HG03558 (cell line): Measurements from ENCODE around the gene ADGRD2.

Experiments used
- ATAC-seq: cut with Tn5 transposase; IDR thresholded peaks from one replicate; pipeline ENCODE4 v1.9.1; 2021; ENCODE audit warnings: moderate number of reproducible peaks; ENCODE audit not compliant: unreplicated experiment; ENCODE audit errors: extremely low read depth

ADGRD2 gene

GRCh38 chr9:124437086-124437485 lies 13.2 kb upstream of the ADGRD2 start:
- ATAC-seq = no peak

GRCh38 chr9:124438091-124438490 lies 12.2 kb upstream of the ADGRD2 start:
- ATAC-seq = no peak

GRCh38 chr9:124439086-124439485 lies 11.2 kb upstream of the ADGRD2 start:
- no peak for ATAC-seq

- no peak for ATAC-seq
These were observed 10.5 kb upstream of the ADGRD2 start for GRCh38 chr9:124439686-124440243.

- ATAC-seq = no peak
These were observed 9.5 kb upstream of the ADGRD2 start for GRCh38 chr9:124440786-124441185.

- ATAC-seq = no peak
These were observed 9.0 kb upstream of the ADGRD2 start for GRCh38 chr9:124441291-124441690.

GRCh38 chr9:124442379-124442778 lies 7.9 kb upstream of the ADGRD2 start:
- ATAC-seq = no peak

GRCh38 chr9:124442826-124443225 lies 7.4 kb upstream of the ADGRD2 start:
- ATAC-seq = no peak

- ATAC-seq = no peak
These were observed 6.6 kb upstream of the ADGRD2 start for GRCh38 chr9:124443625-124444024.

GRCh38 chr9:124444166-124444565 lies 6.1 kb upstream of the ADGRD2 start:
- ATAC-seq = no peak

GRCh38 chr9:124447297-124447661 lies 3.0 kb upstream of the ADGRD2 start:
- ATAC-seq = no peak

GRCh38 chr9:124448019-124448418 lies 2.2 kb upstream of the ADGRD2 start:
- ATAC-seq = no peak

- no peak for ATAC-seq
These were observed 685 bp upstream of the ADGRD2 start for GRCh38 chr9:124449381-124450151.

- ATAC-seq = no peak
These were observed 845 bp downstream of the ADGRD2 start for GRCh38 chr9:124450931-124451661.

- no peak for ATAC-seq
These were observed 2.1 kb downstream of the ADGRD2 start for GRCh38 chr9:124452326-124452725.

- no peak for ATAC-seq
These were observed 2.8 kb downstream of the ADGRD2 start for GRCh38 chr9:124452841-124453585.

- ATAC-seq = no peak
These were observed 3.4 kb downstream of the ADGRD2 start for GRCh38 chr9:124453586-124454191.

GRCh38 chr9:124454296-124454695 lies 4.0 kb downstream of the ADGRD2 start:
- ATAC-seq = no peak

- no peak for ATAC-seq
These were observed 4.7 kb downstream of the ADGRD2 start for GRCh38 chr9:124454791-124455443.

GRCh38 chr9:124455820-124456219 lies 5.6 kb downstream of the ADGRD2 start:
- ATAC-seq = no peak
